Sigmoid colon (tissue), 3 donors: ENCODE data around the gene ESYT1.

Source experiments
- CTCF ChIP-seq, 4 experiments: fragments of 450-650 bp in 3 of 4; fragments of 200-600 bp in 1 of 4; IDR thresholded peaks; one replicate each; pipeline ENCODE4 v1.5.1; 2016 to 2019; ENCODE audit warnings: antibody characterized with exemption in 4 of 4, mild to moderate bottlenecking in 3 of 4, moderate library complexity in 2 of 4
- POLR2A ChIP-seq, 2 donors: fragments of 450-650 bp; IDR thresholded peaks; one replicate each; pipeline ENCODE4 v1.6.1; 2016; ENCODE audit warnings: antibody characterized with exemption in 2 of 2, mild to moderate bottlenecking in 2 of 2, moderate library complexity in 2 of 2

- TF ChIP-seq POLR2A (IDR thresholded peaks at IDR 0.05) (no peak), CTCF (IDR thresholded peaks at IDR 0.05) (no peak)
These were observed 12.7 kb upstream of the ESYT1 start for GRCh38 chr12:56115329-56115728.
